UCSD-AML1 (cell line): ENCODE results near the gene PKP1.

Source experiments
- DNase-seq: peaks from one replicate; lab custom pipeline; 2025; ENCODE audit not compliant: unreplicated experiment; lab: John Stamatoyannopoulos, UW

PKP1 gene

DNA sequence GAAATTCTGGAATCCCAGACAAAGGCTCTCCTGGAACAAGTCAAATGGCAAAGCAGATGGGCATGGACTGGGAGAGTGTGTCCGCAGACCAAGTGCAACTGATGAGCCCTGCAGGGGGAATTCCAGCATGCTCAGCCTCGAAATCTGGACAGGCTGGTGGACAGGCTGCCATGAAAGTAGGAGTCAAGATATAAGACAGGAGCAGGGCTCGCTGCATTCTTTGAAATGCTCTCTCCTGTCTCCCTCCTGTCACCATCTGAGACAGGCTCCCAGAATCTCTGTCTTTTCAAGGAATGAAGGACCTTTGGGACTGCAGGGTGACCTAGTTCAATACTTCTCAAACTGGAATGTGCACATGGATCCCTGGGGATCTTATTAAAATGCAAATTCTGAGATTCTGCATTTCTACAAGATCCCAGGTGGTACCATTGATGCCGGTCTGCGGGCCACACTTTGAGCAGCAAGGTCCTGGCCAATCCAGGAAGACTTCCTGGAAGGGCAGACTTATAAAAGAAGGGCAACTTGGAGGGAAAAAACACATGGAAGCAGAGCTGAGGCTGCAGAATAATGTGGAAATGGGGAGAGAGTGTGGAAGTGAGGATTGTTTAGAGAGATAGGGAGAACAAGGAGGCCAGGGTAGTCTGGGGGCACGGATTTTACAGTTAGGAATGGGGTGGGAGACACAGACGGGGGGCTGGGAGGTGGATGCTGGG is 64.3 kb downstream of the PKP1 start:
- no peak for DNase-seq

DNA sequence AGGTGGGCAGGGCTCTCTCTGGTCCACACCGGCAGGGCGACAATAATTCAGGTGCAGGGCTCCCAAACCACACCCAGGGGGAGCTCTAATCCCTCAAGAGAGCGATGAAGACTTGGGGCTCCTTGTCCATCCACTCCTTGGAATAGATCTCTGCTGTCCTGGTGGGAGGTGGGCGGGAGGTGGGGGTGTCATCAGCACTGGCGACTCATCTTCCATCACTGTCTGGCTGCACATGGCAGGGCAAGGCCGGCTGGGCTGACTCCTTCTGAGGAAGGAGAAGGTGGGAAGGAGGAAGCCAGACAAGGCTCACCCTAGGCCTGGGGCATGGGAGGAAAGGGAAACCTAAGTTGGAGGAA is 64.9 kb downstream of the PKP1 start:
- peak; percentile 25 for DNase-seq

DNA sequence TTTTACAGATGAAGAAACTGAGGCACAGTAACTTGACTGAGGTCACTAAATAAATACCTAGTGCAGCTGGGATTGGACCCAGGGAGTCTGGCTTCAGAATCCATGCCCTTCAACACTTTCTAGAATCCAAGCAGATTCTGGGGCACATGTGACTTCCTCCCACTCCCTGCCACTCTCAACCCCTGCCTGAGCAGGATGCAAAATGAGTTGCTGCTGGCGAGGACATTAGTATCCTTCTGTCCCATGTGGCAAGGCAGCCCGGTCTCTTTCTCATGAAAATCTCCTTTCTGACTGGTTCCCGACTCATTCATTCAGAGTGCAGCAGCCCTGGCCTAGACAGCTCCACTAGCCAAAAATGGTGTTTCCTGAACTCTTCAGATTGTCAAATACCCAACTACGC is 65.8 kb downstream of the PKP1 start:
- DNase-seq: no peak

DNA sequence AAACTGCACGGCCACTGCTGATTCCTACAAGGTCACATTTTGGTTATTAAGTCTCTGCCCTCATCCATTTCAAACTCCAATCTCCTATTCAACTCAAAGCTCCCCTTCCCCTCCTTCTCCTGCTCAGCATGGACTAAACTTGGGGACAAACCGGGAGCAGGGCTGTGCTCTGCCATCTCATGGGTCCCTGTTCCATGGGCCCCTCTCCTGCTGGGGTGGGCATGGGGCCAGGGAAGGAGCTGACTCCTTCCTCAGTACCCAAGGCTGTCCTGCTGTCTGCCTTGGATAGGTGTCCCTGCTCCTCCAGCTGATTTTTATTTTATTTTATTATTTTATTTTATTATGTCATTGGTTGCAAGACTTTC is 67.0 kb downstream of the PKP1 start:
- no peak for DNase-seq

DNA sequence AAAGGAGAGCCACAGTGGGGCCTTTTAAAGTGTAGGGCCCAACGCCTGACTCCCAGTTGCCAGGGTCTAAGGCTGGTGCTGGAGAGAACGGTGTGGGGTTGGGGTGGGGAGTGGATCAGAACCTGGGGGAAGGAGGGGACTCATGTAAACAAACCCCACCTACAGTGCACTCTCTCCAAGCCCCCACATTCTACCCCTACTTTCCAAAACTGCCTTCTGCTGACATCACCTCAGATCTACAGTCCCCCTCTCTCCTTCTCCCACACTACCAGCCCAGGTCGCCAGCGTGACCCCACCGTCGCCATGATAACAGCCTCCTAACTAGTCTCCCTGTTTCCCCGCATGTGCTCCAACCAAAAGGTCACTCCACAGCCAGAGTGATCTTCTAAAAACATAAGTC is 67.6 kb downstream of the PKP1 start:
- DNase-seq: no peak

DNA sequence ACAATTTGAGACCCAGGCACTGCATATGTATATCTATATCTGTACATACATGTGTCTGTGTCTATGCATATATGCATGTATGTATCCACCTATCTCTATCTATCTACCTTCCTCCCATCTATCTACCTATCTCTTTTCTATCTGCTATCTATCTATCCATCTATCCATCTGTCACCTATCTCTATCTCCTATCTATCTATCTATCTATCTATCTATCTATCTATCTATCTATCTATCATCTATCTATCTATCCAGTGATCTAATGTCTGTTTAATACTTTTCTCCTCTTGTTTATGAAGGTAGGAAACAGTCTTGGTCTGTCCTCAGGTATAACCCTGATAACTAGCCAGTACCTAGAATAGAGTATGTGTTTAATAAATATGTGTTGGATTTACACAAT is 68.3 kb downstream of the PKP1 start:
- no peak for DNase-seq

DNA sequence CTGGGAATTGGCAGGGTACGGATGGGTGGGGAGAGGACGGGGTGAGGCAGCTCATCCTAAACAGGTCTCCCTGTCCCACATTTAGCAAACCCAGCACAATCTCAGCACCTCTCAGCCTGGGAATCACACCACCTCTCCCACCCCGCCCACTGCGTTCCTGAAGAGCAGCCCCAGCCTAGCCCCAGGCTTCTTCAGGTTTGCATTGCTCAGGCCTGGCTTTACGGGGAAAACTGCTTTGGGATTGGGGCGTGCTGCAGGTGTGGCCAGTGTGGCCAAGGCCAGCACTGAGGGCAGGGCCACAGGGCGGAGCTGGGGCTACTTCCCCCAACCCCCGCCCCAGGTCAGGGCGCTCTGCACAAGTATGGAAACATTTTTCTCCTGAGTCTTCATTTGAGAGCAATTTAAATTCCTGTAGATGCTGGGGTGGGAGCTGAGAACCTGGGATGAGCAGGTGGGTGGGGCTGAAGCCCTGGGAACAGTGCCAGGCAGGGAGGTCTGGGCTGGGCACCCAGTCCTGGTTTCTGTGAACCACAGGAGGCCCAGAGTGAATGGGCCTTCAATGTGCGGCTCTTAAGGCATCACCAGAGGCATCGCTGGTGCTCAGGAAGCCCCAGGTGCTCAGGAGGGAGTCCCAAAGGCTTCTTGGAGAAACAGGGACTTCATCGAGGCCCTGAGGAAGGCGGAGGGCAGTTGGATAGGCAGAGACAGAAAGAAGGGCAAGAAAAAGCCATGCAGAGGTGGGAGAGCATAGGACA is 70.1 kb downstream of the PKP1 start:
- DNase-seq: no peak

DNA sequence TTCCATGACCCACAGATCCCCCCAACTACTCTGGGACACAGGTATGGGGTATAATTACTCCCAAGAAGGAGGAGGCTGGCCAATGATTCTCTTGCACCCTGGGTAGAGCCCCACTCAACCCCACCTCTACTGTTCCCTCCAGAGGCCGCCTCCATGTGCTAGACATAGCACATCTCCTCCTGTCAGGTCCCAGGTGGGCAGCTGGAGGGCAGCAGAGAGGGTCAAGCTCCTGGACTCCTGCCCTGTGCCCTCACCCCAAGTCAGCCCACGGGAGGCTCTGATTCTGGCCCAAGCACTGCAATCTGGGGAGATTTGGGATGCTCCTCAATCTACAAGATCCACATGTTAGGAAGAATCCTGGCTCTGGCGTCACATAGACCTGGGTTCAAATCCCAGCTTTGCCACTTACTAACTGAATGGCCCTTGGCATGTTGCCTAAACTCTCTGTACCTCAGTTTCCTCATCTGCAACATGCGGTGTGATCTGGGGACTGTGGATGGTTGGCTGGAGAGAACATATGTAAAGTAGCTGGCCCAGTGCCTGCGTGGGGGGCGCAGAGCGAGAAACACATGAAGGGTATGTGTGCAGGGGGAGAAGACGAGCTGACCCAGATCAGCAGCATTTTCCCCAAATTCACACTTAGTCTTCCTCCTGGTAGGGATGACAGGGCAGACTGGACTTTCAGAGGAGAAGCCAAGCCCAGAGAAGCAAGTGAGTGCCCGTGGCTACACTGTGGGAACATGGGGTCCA is 71.0 kb downstream of the PKP1 start:
- no peak for DNase-seq

DNA sequence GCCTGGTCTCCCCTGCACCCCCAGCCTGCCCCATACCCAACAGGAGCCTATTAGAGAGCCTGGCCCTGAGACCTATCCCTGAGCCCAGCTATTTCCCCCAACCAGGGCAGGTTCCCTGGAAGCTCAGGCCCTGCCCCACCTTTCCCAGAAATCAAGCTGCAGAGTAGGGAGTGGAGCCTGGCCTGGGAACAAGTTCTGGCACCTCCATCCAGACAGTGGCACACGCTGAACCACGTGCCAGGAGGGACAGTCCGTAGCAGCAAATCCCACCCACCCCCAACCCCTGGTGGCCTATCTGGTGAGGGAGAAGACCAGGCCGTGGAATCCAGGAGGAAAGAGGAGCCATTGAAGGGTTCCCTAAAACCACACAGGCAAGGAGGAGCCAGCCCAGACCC is 71.6 kb downstream of the PKP1 start:
- DNase-seq: no peak

DNA sequence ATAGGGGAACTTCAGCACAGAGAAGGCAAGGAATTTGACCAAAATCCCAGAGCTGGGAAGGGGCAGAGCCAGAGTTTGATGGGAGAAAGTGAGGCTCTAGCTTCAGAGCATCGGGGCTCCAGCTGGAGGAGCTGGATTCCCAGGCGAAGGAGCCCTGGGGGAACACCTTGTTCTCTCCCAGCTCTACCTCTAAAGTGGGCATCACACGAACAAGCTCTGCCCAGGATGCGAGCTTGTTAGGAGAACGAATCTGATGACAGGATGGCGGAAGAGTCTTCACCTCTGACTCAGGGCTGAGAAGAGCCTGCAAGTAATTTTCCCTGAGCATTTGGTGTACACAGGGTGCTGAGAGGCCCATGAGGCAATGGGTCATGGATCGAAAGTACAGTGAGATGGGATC is 72.2 kb downstream of the PKP1 start:
- no peak for DNase-seq

DNA sequence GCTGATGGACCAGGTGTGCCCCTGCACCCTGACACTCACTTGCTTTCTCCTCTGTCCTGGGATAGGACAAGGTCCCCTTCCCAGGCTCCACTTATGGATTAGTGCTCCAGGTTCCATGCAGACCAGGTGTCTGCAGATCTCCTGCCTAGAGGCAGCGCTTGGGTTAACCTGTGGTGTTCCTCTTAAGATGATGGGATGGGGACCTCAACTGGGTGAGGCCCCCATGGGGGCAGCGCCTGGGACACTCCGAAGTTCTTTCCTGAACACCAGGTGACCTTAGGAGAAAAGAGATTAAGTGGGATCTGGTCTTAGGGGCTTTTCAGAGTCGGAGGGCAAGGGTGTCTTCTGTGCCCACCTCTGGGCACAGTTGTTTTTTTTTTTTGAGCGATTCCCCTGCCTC is 72.9 kb downstream of the PKP1 start:
- no peak for DNase-seq

DNA sequence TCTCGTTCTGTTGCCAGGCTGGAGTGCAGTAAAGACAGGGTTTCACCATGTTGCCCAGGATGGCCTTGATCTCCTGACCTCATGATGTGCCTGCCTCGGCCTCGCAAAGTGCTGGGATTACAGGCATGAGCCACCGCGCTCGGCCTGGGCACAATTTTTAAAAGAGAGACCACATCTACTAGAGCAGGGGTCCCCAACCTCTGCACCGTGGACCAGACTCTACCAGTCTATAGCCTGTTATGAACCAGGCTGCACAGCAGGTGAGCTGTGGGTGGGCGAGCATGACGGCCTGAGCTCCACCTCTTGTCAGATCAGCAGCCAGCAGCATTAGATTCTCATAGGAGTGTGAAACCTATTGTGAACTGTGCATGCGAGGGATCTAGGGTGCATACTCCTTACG is 73.4 kb downstream of the PKP1 start:
- DNase-seq: no peak

DNA sequence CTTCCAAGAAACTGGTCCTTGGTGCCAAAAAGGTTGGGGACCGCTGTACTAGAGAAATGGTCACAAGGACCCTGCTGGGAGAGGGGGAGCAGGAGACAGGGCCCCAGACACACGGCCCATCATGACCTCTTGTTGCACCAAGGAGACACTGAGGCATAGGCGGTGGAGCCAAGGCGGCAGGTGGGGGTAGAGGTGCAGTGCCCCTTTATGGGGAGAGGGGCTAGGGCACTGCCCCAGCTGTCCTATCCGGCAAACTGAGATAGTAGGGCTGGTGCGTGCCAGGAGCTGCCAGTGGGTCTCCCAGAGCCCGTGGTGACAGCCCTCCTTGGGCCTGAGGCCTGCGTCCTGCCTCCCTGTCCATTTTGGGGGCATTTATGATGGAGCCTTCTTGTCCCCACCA is 73.9 kb downstream of the PKP1 start:
- DNase-seq: no peak

DNA sequence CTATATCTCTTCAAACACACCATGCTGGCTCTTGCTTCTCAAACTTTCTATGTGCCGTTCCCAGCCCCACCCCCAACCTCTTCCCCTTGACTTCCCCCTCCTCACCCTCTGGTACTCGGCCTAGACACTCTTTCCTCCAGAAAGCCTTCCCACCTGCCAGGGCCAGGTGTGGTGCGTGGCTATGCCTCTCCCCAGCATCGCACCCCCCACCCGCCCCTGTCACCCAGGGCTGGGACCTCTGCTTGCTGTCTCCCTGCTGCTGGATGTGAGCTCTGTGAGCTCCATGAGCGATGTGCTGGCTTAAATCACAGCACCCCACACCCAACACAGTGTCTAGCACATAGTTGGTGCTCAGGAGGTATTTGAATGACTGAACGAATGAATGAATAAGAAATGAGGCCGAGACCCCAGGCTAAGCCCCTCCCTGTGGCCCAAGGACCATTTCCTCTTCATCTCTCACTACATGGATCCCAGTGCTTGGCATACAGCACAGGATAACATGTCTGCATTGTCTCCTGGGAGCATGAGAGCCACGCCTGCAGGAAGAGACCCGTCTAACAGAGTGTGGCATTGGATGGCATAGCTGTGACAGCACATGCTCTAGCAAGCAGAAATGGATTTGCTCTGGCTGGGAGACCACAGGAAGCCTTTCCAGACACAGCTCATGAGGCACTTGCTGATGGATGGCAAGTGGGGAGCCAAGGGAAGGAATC is 74.5 kb downstream of the PKP1 start:
- DNase-seq: no peak

DNA sequence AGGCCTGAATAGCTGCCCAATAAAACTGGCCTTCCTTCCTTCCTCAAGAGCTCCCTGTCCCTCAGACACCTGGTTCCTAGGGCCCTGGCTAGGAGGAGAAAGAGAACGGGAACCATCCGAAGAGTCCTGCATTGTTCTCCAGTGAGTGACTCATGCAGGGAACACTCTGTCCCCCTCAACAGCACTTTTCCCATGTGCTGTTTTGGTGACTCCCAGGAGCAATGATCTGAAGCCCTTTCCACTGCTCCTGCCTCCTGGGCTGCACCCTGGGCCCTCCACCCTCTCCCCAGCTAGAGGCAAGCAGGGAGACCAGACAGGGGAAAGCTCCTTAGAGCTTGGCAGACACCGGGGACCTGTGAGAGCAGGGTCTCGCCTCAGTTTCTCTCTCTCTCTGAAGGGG is 75.3 kb downstream of the PKP1 start:
- DNase-seq: no peak

DNA sequence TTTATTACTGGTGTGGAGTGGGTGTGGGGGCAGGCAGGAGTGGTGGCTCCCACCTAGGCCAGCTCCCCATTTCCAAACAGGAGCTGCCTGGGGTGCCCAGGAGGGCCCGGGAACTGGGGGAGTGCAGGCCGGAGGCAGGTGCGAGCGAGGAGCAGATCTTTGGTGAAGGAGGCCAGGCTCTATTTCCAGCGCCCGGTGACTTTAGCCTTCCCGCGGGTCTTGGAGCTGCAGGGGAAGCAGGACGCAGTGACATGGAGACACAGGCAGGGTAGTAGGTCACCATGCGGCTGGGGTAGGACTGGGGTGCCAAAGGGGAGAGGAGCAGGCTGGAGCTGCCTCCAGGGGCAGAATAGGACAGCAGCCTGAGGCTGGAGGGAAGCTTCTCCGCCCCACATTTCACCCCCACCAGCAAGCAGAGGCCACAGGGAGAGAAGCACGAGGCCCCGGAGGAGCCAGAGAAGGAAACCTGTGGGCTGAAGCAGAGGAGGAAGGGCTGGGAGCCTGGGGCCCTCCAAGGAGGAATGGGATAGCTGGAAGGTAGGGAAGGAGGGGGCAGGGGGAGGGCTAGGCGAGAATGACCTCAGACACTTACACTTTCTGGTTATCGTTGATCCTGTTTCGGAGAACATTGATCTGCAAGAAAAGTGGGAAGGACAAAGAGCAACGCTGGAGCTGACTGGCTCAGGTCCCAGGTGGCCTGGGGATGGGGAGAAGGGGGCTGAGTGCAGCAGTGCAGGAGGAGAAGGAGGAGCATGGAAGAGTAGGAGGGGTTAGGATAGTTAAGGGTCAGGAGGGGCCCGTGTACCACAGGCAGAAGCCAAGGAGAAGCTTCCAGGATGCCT is 75.9 kb downstream of the PKP1 start:
- DNase-seq: no peak

DNA sequence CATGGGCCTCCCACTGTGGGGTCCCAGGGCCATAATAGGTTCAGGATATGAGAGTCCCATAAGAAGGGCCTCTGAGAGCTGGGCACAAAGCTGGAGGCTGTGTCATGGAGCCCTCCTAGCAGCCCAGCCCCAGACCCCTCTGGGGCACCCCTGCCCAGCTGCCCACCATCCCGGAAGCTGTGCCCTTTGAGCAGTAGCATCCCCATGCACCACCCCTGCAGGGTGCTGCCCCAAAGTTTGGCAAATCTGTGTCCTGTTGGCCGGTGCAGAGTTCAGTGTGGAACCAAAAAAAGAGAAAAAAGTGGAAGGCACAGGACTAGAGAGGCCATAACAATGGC is 76.5 kb downstream of the PKP1 start:
- DNase-seq: no peak

DNA sequence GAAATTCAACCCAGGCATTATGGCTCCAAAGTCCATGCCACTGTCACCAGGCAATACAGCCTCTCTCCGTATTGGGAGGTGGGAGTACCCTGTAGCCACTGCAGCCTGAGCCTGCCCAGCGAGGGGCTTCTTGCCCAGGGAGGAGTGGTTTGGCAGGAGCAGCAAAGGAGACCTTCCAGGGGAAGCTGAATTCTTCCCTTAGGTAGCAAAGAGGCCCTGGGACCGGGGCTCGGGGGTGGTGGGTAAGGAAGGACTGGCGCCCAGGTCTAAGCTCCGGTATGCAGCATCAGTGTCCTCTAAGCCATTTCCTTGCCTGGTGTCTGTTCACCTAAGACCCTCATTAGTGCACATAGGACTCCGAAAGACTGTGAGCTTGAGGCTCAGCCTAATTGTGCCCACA is 77.2 kb downstream of the PKP1 start:
- DNase-seq: no peak

DNA sequence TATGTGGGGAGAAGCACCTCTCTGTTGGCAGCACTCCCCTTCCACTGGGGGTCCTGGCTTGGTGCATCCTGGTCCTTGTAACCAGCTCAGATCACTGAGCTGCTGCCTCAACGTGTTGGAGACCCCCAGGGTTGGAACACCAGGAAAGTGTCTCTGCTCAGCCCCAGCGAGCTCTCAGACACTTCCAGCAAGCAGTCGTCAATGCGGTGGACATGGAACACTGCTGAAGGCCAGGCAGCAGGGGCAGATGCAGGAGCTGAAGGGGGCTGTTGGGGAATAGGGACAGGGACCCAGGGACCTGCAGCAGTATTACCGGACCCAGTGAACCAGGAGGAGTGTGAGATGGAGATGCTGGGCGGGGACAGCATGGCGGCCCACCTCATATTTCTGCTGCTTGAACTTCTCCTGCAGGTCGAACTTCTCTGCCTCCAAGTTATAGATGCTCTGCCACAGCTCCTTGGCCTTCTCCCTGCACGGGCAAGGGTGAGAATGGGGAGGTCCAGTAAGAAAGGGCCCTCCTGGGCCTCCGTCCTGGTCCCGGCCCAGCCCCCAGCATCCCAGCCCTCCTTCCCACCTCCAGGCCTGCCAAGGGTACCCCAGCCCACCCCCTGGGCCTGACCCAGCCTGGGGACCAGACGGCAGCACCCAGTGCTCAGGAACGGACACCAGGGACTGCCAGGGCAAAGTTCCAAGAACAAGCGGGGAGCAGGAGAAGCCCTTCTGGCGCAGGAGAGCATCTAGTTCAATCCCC is 77.8 kb downstream of the PKP1 start:
- no peak for DNase-seq
